ENCODE results near the gene ULK4. TPM values are rescaled to one million over a fixed set of nuclear protein-coding genes. Genes with fewer than 3 reads are reported as not detected.
A peak's percentile ranks its signal among the peaks of the same experiment; 100 is the strongest.

ULK4 gene
- total RNA-seq, 1 experiment from 2014 or later = 6.3 TPM

DNA sequence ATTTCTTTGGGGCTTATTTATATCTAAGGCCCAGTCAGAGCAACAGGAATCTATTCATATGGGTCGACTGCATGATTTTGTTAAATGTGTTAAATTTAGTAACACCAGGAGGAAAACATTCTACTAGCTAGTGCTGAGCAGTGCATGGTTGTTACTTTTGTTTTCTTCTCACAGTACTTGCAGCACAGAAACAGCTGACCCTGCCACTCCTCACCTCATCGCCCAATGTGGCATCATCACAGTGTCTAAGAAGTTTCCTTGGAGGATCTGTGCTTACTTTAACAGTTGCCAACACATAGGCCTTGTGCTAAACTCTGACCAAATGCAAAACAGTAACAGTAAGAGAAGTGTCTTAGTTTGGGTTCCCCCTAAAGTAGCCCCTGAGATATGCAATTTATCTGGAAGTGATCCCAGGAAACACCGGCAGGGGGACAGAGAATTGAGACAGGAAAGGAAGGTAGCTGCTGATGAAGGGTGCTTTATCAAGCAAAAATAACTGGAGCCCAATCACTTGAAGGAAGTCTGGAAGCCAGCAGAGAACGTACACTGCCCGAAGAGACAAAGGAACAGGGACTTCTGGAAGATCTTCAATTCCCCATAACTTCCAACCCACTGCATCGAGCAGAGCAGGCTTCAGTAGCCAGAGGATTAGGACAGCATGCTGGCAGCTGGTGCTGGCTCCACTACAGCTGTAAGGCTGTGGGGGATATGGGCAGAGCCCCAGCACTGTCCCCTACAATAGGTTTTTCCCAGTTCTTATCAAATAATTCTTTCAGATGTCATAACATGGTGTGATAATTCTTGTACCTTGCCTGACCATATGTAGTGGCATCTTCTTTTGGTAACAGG lies 36.0 kb upstream of the ULK4 start:
- ATAC-seq (peak; percentile 46; the same call in 1 of the 2 replicates), DNase-seq (ENCODE audit: low read depth, low spot score) (no peak)
- CTCF ChIA-PET = no interaction called here
- RAD21 ChIA-PET (ENCODE audit: low non-redundant PET in 1 of 2, low total read pairs in 2 of 2, uncharacterized antibody in 2 of 2, unreplicated experiment in 2 of 2) = no interaction called here
- no TSS peak for BruUV-seq (replicated peaks)
- H3K4me2 ChIP-seq (ENCODE audit: low read length) = no peak overlapping the region
- intact Hi-C loops (cut with micrococcal nuclease) = no loop called here
- H3K27me3 ChIP-seq (ENCODE audit: insufficient read depth, low read length) = no peaks in the 10 kb centered on the region
- H3K4me1 ChIP-seq (ENCODE audit: control insufficient read depth in 1 of 2, insufficient read depth in 2 of 2, low read length in 2 of 2) = no peaks in the 10 kb centered on the region
- no peaks in the 10 kb centered on the region for H3K9me2 ChIP-seq (ENCODE audit: insufficient read depth)
- TF ChIP-seq TCF7L2 (IDR thresholded peaks at IDR 0.05; ENCODE audit: borderline replicate concordance, extremely low read depth, insufficient read depth, insufficient read length) = no peak
- TF ChIP-seq EZH2phosphoT487 (IDR thresholded peaks at IDR 0.05; ENCODE audit: borderline replicate concordance) = no peak
- TF ChIP-seq, protein P1, sequence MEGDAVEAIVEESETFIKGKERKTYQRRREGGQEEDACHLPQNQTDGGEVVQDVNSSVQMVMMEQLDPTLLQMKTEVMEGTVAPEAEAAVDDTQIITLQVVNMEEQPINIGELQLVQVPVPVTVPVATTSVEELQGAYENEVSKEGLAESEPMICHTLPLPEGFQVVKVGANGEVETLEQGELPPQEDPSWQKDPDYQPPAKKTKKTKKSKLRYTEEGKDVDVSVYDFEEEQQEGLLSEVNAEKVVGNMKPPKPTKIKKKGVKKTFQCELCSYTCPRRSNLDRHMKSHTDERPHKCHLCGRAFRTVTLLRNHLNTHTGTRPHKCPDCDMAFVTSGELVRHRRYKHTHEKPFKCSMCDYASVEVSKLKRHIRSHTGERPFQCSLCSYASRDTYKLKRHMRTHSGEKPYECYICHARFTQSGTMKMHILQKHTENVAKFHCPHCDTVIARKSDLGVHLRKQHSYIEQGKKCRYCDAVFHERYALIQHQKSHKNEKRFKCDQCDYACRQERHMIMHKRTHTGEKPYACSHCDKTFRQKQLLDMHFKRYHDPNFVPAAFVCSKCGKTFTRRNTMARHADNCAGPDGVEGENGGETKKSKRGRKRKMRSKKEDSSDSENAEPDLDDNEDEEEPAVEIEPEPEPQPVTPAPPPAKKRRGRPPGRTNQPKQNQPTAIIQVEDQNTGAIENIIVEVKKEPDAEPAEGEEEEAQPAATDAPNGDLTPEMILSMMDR (IDR thresholded peaks at IDR 0.05 in 2 of 3, conservative IDR thresholded peaks at IDR 0.05 in 1 of 3; ENCODE audit: borderline replicate concordance in 1 of 3, insufficient read depth in 1 of 3, low read depth in 2 of 3, low read length in 2 of 3) = peak in 2 of 3 experiments; percentile 27 to 33; a peak in 3 of 6 replicates
- no peak for TF ChIP-seq ZNF274 (IDR thresholded peaks at IDR 0.05; ENCODE audit: low read depth, low read length)
- TF ChIP-seq SIN3A (IDR thresholded peaks at IDR 0.05; ENCODE audit: low read depth) = no peak
- no peak for TF ChIP-seq FOSL1 (IDR thresholded peaks at IDR 0.05; ENCODE audit: low read depth)
- no peak for TF ChIP-seq RAD21 (IDR thresholded peaks at IDR 0.05; ENCODE audit: low read depth)
- H2AFZ ChIP-seq (ENCODE audit: low read depth, low read length, poor library complexity, severe bottlenecking) = no peak overlapping the region
- no peak overlapping the region for H3K4me3 ChIP-seq (replicated peaks in 1 of 2; ENCODE audit: low read depth in 1 of 2, low read length in 2 of 2)
- POLR2A ChIA-PET = no interaction called here
- no peaks in the 10 kb centered on the region for H3K9me3 ChIP-seq (ENCODE audit: control insufficient read depth in 1 of 2, insufficient read depth in 1 of 2, low read depth in 1 of 2, low read length in 2 of 2)
- no peaks in the 10 kb centered on the region for H4K20me1 ChIP-seq (ENCODE audit: insufficient read depth)
- no peak overlapping the region for H3K9ac ChIP-seq (ENCODE audit: low read length)
- H3K79me2 ChIP-seq (ENCODE audit: insufficient read depth, low read length) = no peaks in the 10 kb centered on the region
- H3K27ac ChIP-seq (ENCODE audit: low read depth, low read length) = no peak overlapping the region
- H3K36me3 ChIP-seq (ENCODE audit: control insufficient read depth in 1 of 2, insufficient read depth in 2 of 2, low read length in 2 of 2) = no peaks in the 10 kb centered on the region
